ENCODE measurements around the gene PLP1. TPM values are rescaled to one million over a fixed set of nuclear protein-coding genes. Genes with fewer than 3 reads are reported as not detected.
"Not testable (repeated sequence)": the region's sequence is repeated elsewhere in the genome, so short reads cannot be mapped to it uniquely, and the experiment has no call there.

PLP1 gene
- total and polyA plus RNA-seq, 9 of the 15 experiments (the other 6 are each of a cell fraction or from before 2014, with no cell fraction given): not detected

DNA sequence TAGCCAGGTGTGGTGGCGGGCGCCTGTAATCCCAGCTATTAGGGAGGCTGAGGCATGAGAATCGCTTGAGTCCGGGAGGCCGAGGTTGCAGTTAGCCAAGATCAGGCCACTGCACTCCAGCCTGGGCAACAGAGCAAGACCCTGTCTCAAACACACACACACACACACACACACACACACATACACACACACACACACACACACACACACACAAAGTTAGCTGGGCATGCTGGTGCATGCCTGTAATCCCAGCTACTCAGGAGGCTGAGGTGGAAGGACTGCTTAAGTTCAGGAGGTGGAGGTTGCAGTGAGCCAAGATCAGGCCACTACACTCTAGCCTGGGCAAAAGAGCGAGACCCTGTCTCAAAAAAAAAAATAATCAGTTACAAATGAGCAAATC lies 44.2 kb downstream of the PLP1 start:
- not testable (repeated sequence) for ATAC-seq

DNA sequence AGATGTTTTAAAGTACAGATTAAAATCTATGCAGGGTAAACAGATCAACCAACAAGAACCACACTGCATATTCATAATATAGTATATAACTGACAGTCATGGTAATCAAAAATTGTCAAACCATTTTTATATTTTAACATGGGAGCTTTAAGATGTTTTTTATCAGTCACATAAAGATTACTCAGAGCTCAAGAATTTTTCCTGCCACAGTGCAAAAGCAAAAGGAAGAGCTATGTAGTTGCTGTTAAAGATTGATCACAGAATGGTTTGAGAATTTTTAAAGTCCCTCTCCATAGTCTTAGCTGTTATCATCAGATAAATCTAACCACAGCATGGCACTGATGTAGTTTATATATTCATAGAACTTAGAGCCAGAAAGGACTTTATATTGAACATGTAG lies 47.0 kb downstream of the PLP1 start:
- no TSS peak for BruUV-seq (replicated peaks)
- Histone ChIP-seq H3K4me1 (replicated peaks in 1 of 2; ENCODE audit: control insufficient read depth in 2 of 2, insufficient read depth in 2 of 2, low read length in 2 of 2) (no peaks in the 10 kb centered on the region), H3K4me2 (ENCODE audit: insufficient read depth, low read length) (no peak overlapping the region), H3K9ac (ENCODE audit: insufficient read depth in 1 of 2, low read depth in 2 of 2, low read length in 2 of 2) (no peak overlapping the region), H3K27ac (ENCODE audit: extremely low read depth, low read depth, low read length) (no peak overlapping the region), H3K4me3 (no peak overlapping the region), H2AFZ (ENCODE audit: low read depth, low read length) (no peak overlapping the region), H3K79me2 (ENCODE audit: control insufficient read depth, insufficient read depth, low read length) (no peaks in the 10 kb centered on the region), H3K9me3 (replicated peaks; ENCODE audit: control insufficient read depth, insufficient read depth, low read depth, low read length) (no peaks in the 10 kb centered on the region), H4K20me1 (replicated peaks; ENCODE audit: control insufficient read depth, insufficient read depth, low read length) (no peaks in the 10 kb centered on the region), H3K36me3 (ENCODE audit: control insufficient read depth, insufficient read depth, low read length) (no peaks in the 10 kb centered on the region), H3K9me1 (ENCODE audit: control insufficient read depth, insufficient read depth, low read length) (no peaks in the 10 kb centered on the region), H3K27me3 (ENCODE audit: control insufficient read depth in 2 of 2, insufficient read depth in 2 of 2, low read length in 2 of 2) (peaks cover 0 to under 1% of the 10 kb centered on the region in 2 experiments; a peak in 1 of 5 replicates)
- FAIRE-seq: no peak
- ChIA-PET CTCF (ENCODE audit: low intra/inter-chr PET ratio) (no interaction called here), POLR2A (no interaction called here)
- no peak for DNase-seq (ENCODE audit: extremely low read depth in 1 of 4, low spot score in 3 of 4)
- intact Hi-C loops (cut with micrococcal nuclease) (no loop called here), in situ Hi-C loops (cut with MboI) (no loop called here)
- no peak for ATAC-seq
- TF ChIP-seq, protein P1, sequence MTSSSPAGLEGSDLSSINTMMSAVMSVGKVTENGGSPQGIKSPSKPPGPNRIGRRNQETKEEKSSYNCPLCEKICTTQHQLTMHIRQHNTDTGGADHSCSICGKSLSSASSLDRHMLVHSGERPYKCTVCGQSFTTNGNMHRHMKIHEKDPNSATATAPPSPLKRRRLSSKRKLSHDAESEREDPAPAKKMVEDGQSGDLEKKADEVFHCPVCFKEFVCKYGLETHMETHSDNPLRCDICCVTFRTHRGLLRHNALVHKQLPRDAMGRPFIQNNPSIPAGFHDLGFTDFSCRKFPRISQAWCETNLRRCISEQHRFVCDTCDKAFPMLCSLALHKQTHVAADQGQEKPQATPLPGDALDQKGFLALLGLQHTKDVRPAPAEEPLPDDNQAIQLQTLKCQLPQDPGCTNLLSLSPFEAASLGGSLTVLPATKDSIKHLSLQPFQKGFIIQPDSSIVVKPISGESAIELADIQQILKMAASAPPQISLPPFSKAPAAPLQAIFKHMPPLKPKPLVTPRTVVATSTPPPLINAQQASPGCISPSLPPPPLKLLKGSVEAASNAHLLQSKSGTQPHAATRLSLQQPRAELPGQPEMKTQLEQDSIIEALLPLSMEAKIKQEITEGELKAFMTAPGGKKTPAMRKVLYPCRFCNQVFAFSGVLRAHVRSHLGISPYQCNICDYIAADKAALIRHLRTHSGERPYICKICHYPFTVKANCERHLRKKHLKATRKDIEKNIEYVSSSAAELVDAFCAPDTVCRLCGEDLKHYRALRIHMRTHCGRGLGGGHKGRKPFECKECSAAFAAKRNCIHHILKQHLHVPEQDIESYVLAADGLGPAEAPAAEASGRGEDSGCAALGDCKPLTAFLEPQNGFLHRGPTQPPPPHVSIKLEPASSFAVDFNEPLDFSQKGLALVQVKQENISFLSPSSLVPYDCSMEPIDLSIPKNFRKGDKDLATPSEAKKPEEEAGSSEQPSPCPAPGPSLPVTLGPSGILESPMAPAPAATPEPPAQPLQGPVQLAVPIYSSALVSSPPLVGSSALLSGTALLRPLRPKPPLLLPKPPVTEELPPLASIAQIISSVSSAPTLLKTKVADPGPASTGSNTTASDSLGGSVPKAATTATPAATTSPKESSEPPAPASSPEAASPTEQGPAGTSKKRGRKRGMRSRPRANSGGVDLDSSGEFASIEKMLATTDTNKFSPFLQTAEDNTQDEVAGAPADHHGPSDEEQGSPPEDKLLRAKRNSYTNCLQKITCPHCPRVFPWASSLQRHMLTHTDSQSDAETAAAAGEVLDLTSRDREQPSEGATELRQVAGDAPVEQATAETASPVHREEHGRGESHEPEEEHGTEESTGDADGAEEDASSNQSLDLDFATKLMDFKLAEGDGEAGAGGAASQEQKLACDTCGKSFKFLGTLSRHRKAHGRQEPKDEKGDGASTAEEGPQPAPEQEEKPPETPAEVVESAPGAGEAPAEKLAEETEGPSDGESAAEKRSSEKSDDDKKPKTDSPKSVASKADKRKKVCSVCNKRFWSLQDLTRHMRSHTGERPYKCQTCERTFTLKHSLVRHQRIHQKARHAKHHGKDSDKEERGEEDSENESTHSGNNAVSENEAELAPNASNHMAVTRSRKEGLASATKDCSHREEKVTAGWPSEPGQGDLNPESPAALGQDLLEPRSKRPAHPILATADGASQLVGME (CRISPR knock-in tag; IDR thresholded peaks at IDR 0.05): no peak
- TF ChIP-seq HDAC6 (IDR thresholded peaks at IDR 0.05; ENCODE audit: low read depth, low read length): no peak
- TF ChIP-seq ZNF584 (CRISPR knock-in tag; IDR thresholded peaks at IDR 0.05; ENCODE audit: low read depth): no peak
- no peak for TF ChIP-seq JUNB (CRISPR knock-in tag; conservative IDR thresholded peaks at IDR 0.05)
- TF ChIP-seq, protein P2, sequence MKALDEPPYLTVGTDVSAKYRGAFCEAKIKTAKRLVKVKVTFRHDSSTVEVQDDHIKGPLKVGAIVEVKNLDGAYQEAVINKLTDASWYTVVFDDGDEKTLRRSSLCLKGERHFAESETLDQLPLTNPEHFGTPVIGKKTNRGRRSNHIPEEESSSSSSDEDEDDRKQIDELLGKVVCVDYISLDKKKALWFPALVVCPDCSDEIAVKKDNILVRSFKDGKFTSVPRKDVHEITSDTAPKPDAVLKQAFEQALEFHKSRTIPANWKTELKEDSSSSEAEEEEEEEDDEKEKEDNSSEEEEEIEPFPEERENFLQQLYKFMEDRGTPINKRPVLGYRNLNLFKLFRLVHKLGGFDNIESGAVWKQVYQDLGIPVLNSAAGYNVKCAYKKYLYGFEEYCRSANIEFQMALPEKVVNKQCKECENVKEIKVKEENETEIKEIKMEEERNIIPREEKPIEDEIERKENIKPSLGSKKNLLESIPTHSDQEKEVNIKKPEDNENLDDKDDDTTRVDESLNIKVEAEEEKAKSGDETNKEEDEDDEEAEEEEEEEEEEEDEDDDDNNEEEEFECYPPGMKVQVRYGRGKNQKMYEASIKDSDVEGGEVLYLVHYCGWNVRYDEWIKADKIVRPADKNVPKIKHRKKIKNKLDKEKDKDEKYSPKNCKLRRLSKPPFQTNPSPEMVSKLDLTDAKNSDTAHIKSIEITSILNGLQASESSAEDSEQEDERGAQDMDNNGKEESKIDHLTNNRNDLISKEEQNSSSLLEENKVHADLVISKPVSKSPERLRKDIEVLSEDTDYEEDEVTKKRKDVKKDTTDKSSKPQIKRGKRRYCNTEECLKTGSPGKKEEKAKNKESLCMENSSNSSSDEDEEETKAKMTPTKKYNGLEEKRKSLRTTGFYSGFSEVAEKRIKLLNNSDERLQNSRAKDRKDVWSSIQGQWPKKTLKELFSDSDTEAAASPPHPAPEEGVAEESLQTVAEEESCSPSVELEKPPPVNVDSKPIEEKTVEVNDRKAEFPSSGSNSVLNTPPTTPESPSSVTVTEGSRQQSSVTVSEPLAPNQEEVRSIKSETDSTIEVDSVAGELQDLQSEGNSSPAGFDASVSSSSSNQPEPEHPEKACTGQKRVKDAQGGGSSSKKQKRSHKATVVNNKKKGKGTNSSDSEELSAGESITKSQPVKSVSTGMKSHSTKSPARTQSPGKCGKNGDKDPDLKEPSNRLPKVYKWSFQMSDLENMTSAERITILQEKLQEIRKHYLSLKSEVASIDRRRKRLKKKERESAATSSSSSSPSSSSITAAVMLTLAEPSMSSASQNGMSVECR (CRISPR knock-in tag; IDR thresholded peaks at IDR 0.05): no peak
- TF ChIP-seq ZNF354B (CRISPR knock-in tag; IDR thresholded peaks at IDR 0.05): no peak

More for the DNA sequence above, 44.2 kb downstream of the PLP1 start:
- H3K4me1 ChIP-seq (replicated peaks in 1 of 2; ENCODE audit: control insufficient read depth in 2 of 2, insufficient read depth in 2 of 2, low read length in 2 of 2); H3K27me3 ChIP-seq (ENCODE audit: control insufficient read depth in 2 of 2, insufficient read depth in 2 of 2, low read length in 2 of 2); H3K4me2 ChIP-seq (ENCODE audit: insufficient read depth, low read length); H3K4me3 ChIP-seq; BruUV-seq (replicated peaks); POLR2A ChIA-PET; H3K9me1 ChIP-seq (ENCODE audit: control insufficient read depth, insufficient read depth, low read length); in situ Hi-C loops (cut with MboI); H2AFZ ChIP-seq (ENCODE audit: low read depth, low read length); FAIRE-seq; CTCF ChIA-PET (ENCODE audit: low intra/inter-chr PET ratio); H3K9me3 ChIP-seq (replicated peaks; ENCODE audit: control insufficient read depth, insufficient read depth, low read depth, low read length); DNase-seq (ENCODE audit: extremely low read depth in 1 of 4, low spot score in 3 of 4); H3K9ac ChIP-seq (ENCODE audit: insufficient read depth in 1 of 2, low read depth in 2 of 2, low read length in 2 of 2); intact Hi-C loops (cut with micrococcal nuclease); H3K36me3 ChIP-seq (ENCODE audit: control insufficient read depth, insufficient read depth, low read length); H3K79me2 ChIP-seq (ENCODE audit: control insufficient read depth, insufficient read depth, low read length); H3K27ac ChIP-seq (ENCODE audit: extremely low read depth, low read depth, low read length); H4K20me1 ChIP-seq (replicated peaks; ENCODE audit: control insufficient read depth, insufficient read depth, low read length): not testable (repeated sequence)
- WGBS (ENCODE audit: insufficient coverage, low coverage, missing lambda C conversion rate): no CpG with 5 or more reads among the region's 6 CpGs
